Activated CD4-positive, CD25-positive, alpha-beta regulatory T cell (primary cell): ENCODE results near the gene FERMT1.
"Not testable (repeated sequence)": the region's sequence is repeated elsewhere in the genome, so short reads cannot be mapped to it uniquely, and the experiment has no call there.

Experiments used
- DNase-seq, 4 experiments: peaks; one replicate each; lab custom pipeline; 2025; lab: John Stamatoyannopoulos, UW

FERMT1 gene

GRCh38 chr20:6070829-6071695 is 51.8 kb downstream of the FERMT1 start:
- DNase-seq, result no peak

DNA sequence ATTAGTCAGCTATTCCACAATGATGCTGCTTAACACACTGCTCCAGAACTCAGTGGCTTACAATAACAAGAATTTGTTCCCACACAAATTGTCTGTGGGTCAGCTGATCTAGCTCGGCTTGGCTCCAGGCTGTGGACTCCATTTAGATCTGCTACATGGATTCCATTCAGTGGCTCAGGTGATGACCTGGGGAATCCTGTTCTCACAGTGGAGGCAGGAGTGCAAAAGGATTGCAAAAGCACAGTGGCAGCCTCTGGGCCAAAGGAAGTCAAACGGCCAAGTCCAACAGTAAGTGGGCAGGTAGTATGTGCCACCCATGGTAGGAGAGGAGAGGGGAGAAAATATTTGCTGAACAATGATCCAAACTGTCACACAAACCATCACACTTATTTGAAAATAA is 53.2 kb downstream of the FERMT1 start:
- no peak for DNase-seq

DNA sequence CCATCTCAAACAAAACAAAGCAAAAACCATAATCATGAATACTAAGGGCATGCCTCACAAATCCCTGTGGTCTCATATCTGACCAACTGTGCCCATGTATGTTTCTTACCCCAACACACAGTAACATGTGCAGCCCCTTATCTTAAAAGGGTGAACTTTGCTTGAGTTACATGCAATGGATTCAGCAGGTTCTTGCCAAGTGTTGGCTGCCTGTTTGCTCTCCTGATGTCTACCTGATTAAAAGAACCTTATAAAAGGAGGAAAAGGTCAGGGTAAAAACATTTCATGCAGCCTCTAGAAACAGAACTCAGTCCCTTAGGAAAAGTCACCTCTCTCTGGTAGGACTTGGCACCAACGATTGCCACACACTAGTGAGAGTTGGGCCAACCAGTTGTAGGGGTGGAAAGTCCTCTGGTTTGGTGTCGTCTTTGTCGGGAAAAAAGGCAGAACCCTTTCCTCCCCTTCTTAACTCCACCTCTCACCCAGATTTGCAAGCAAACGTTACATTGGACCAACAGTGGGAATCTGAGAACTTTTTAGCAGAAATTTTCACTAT is 55.0 kb downstream of the FERMT1 start:
- DNase-seq, result no peak

DNA sequence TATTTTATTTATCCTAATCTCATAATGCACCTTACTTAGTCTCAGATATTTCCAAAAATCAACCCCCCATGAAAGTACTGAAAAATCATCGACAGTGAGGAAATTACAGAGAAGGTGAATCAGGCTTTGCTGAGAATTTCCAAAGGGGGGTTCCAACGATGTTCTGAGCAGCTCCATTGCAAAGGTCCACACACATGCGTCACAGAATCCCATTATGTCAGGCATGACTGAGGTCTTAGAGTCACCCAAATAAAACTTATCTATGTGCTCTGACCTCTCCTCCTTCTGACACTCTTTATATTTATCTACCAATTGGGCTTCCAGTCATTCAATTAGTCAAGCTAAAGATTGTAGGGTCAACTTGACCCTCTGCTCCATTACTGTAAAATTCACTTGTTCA is 56.2 kb downstream of the FERMT1 start:
- DNase-seq, result no peak

DNA sequence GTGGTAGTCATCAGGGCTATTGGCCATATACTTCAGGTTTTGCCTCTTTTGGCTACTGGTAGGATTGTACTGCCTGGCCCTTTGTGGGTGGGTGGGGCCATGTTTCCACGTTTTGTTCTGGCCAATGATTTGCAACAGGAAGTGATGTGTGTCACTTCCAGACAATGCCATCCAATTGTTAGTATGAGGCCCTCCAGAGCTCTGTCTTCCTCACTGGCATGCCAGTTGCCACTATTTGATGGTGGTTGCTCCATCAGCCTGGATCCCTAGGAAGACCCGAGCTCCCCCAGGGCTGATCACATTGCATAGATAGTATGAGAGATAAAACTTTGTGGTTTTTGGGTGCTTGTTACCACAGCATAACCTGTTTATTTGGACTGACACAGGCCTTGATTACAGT is 61.3 kb downstream of the FERMT1 start:
- DNase-seq, result no peak

GRCh38 chr20:6060213-6060612 is 62.6 kb downstream of the FERMT1 start:
- DNase-seq, result no peak

DNA sequence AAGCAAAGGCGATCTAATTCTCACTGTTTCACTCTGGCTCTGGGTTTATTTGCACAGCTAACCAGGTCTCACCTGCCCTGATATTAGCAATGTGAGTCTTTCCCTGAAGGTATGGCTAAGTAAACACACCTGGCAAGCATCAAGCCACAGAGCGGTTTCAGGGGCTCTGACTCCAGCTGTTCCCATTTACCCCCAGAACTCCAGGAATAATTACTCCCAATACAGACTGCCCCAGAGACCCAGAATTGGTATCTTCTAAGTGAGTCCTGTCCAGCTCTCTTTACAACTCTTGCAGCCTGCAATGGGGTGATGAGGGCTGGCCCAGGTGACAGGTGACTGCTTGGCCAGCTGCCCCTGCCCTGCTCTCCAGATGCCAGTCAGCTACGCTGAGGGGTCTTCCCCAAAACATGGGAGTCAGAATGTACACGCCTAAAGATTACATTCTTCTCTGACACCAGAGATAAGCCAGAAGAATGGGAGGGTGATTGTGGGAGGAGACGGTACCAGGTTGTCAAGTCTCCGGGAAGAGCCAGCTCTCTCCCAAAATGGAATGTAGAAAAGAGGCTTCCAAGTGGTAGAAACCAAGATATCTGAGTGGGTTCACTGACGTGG is 64.0 kb downstream of the FERMT1 start:
- no peak for DNase-seq

DNA sequence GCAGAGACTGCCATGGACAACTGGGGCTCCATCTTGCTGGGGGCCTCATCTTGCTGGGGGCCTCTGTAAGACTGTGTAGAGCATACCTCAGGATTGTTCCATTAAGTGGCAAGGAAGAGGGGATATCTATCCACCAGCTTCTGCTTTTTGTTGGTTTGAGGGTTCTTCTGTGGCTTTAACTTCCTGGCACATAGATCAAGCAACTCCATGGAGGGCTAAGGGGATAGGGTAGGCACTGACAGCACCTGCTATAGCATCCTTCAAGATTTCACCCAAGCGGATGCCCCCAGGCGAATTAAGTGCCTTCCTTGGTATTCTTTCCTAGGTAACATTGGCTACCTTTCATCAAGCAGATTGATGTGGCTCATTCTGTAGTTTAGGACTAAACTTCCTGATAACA is 65.1 kb downstream of the FERMT1 start:
- DNase-seq, result no peak

DNA sequence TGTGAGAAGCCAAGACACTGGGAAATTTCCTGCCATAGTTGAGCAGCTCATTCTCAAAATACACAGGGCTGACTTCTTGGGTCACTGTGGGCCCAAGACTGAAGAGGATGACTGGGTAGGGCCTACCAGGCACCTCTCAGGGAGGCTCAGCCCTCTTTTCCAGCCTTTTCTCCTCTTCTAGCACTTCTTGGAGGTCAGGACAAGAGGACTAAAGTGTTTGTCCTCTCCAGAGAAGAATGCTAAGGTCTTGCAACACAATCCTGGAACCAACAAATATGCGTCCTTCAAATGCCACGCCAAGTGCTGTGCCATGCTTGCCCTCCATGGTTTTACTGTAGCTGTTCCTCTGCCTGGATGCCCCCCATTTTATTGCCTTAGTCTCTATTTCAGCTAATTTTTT is 65.7 kb downstream of the FERMT1 start:
- DNase-seq, result no peak

GRCh38 chr20:6055981-6056569 is 66.8 kb downstream of the FERMT1 start:
- DNase-seq, result no peak

GRCh38 chr20:6055161-6055783 is 67.6 kb downstream of the FERMT1 start:
- DNase-seq, result no peak

DNA sequence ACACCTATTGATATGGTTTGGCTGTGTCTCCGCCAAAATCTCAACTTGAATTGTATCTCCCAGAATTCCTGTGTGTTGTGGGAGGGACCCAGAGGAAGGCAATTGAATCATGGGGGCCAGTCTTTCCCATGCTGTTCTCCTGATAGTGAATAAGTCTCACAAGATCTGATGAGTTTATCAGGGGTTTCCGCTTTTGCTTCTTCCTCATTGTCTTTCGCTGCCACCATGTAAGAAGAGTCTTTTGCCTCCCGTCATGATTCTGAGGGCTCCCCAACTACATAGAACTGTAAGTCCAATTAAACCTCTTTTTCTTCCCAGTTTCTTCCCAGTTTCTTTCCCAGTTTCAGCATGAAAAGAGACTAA is 68.2 kb downstream of the FERMT1 start:
- DNase-seq, result not testable (repeated sequence)

DNA sequence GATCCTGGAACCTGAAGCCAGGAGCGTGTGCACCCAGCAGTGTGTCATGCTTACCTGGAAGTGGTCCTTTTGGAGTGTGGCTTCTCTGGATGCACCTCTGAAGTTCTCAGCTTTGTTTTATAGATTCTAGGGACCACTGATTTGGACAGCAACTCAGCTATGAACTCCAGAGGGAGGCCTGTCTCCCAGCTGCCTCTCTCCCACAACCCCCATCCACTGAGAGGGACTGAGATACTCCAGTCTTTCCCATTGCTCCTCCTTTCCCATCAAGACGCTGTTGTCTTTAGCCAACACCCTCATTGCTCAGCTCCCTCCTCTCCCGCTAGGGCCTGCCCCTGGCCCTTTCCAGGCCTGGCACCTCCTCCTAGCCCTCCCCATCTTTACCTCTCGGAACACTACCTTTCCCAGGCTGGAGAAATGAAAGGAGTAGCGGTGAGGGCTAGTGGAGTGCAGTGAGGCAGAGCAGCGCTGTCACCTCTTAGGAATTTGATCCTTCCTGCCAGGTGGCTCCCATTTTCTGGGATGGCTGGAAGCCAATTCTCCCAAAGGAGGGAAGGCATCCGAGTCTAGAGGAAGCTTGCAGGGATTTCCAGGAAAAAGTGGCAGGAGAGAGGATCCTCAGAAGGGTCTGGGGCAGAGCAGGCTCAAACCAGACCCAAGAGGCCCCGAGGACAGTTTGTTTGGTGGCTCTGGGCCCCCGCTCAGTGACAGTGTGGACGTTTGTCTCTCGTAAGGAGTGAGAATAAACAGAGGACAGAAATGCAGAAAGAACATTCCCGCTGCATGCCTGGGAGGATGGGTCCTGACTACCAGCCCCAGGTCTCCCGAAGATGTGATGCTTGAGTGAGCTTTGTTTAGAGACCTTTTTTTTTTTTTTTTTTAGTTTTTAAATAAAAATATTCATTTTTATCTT is 68.8 kb downstream of the FERMT1 start, which contains the start of gene LRRN4:
Gene LRRN4, minus strand, starts transcription at position 285 of the 913 bp plus-strand sequence. CDS start 1,261 bp downstream, outside the sequence.
- no peak for DNase-seq

- DNase-seq, result no peak
Observed at GRCh38 chr20:6053064-6053775, 69.6 kb downstream of the FERMT1 start.

- no peak for DNase-seq
Observed at GRCh38 chr20:6051505-6051904, 71.3 kb downstream of the FERMT1 start.

DNA sequence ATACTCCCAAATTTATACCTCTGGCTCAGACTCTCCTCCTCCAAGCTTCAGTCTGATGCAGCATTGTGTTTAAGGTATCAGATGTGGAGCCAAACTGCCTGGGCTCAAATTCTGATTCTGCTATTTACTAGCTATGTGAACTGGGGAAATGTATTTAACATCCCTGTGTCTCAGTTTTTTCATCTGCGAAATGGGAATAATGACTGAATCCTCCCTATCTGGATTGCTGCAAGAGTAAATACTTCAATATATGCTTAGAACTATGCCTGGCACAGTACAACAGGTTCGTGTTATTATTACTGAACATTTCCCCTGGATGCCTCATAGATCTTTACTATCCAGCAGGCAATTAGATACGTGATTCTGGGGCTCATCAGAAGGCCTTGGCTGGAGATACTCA is 74.4 kb downstream of the FERMT1 start:
- DNase-seq, result no peak

- DNase-seq, result no peak
Observed at GRCh38 chr20:6046432-6046831, 76.4 kb downstream of the FERMT1 start.

DNA sequence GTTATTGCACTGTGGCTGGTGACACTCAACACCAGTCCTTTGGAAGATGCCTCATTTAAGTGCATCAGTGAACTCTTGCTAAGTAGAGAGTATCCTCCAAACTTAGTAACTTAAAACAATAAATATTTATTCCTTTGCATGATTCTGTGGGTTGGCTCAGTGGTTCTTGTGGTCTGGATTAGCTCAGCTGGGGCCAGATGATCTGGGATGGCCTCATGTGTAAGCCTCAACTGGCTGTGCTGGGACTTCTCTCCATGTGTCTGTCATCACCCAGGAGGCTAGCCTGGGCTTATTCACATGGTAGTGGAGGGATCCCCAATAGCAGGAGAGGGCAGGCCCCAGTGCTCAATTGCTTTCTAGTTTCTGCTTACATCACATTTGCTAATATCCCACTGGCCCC is 77.3 kb downstream of the FERMT1 start:
- DNase-seq, result no peak

DNA sequence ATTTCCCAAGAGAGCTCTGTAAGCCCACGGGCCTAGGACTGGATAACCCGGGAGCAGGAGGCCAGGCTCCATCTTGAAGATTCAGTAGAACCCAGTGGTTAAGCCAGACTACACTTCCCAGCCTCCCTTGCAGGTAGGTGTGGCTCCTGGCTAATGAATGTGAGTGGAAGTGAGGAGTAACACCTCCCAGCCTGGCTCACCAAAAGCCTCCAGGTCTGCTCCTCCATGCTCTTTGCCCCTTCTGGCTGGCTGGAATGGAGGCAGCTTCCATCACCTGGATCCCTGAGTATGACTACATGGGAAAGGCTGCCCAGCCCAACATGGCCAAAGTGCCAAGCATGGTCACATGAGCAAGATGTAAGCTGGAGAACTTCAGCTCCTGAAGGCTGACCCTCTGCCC is 78.7 kb downstream of the FERMT1 start:
- DNase-seq, result no peak

GRCh38 chr20:6041808-6042265 is 81.0 kb downstream of the FERMT1 start:
- DNase-seq, result no peak
